HepG2 (cell line): ENCODE measurements around the gene RPS6KA2. TPM values are rescaled to one million over a fixed set of nuclear protein-coding genes. Genes with fewer than 3 reads are reported as not detected.

Experiments
- ATAC-seq: fragments of 200-7000 bp; cut with Tn5 transposase; 3 replicates; pipeline ENCODE4 v1.9.1; 2020; ENCODE audit warnings: mild to moderate bottlenecking, moderate library complexity
- BruUV-seq: library from RNA; stranded (reverse); fragments of 400-500 nt; replicated peaks from 2 replicates; lab custom pipeline; 2021; lab: Mats Ljungman, UMichigan
- CTCF ChIA-PET: fragments of 300-600 bp; formaldehyde crosslinking; extraction: SDS; loops from one replicate; lab custom pipeline; 2021; ENCODE audit warnings: low total read pairs, inconsistent platforms, low intra/inter-chr PET ratio; lab: Yijun Ruan, JAX
- POLR2A ChIA-PET: fragments of 350-600 bp; sonication (Branson Sonifier 250); formaldehyde crosslinking; loops from one replicate; lab custom pipeline; 2020; ENCODE audit warnings: antibody characterized with exemption, inconsistent platforms; lab: Yijun Ruan, JAX
- DNase-seq: peaks from one replicate; pipeline ENCODE4 v3.0.0-alpha.2; 2015; ENCODE audit warnings: low spot score
- FAIRE-seq: peaks from 3 replicates; lab custom pipeline; 2011; peaks lifted over from hg19 to GRCh38; lab: Jason Lieb, UNC
- H2AFZ ChIP-seq: one replicate; pipeline ENCODE4 v1.6.1; 2011; ENCODE audit warnings: low read length, inconsistent platforms
- H3K27ac ChIP-seq: fragments of 300-600 bp; 3 replicates; pipeline ENCODE4 v1.8.0; 2011; ENCODE audit warnings: mixed run types, mild to moderate bottlenecking, mixed read lengths, low read length, inconsistent platforms; ENCODE audit not compliant: insufficient read depth; ENCODE audit errors: extremely low read length
- H3K27me3 ChIP-seq, 2 experiments: fragments of 200-600 bp in 1 of 2; 2 replicates in 1 of 2; 3 replicates in 1 of 2; pipeline versions ENCODE4 v1.6.0 to v1.8.0; 2011; ENCODE audit warnings: low read length in 2 of 2, mild to moderate bottlenecking in 2 of 2, moderate library complexity in 2 of 2, inconsistent platforms in 1 of 2; ENCODE audit not compliant: insufficient read depth in 2 of 2, control insufficient read depth in 1 of 2
- H3K36me3 ChIP-seq, 2 experiments: fragments of 200-600 bp in 1 of 2; replicated peaks in 1 of 2; 2 replicates in 1 of 2; 3 replicates in 1 of 2; pipeline versions ENCODE4 v1.5.1 to v1.8.0; 2011; ENCODE audit warnings: low read length in 2 of 2, inconsistent platforms in 1 of 2; ENCODE audit not compliant: insufficient read depth in 2 of 2, control insufficient read depth in 1 of 2
- H3K4me1 ChIP-seq: 2 replicates; pipeline ENCODE4 v1.5.1; 2012; ENCODE audit warnings: low read length, inconsistent platforms; ENCODE audit not compliant: insufficient read depth
- H3K4me2 ChIP-seq: 2 replicates; pipeline ENCODE4 v1.6.0; 2011; ENCODE audit warnings: low read depth, low read length, inconsistent platforms
- H3K4me3 ChIP-seq, 3 experiments: fragments of 200-600 bp in 1 of 3; sonication (generic), shearing (Covaris generic) in 1 of 3; replicated peaks in 1 of 3; 2 replicates each; pipeline ENCODE4 v1.5.1; 2011 to 2016; ENCODE audit warnings: low read length in 3 of 3, inconsistent platforms in 2 of 3, low read depth in 2 of 3, mild to moderate bottlenecking in 2 of 3, control low read depth in 1 of 3, mixed read lengths in 1 of 3; ENCODE audit not compliant: insufficient read depth in 1 of 3
- H3K79me2 ChIP-seq: one replicate; pipeline ENCODE4 v1.6.1; 2011; ENCODE audit warnings: low read length, inconsistent platforms; ENCODE audit not compliant: insufficient read depth
- H3K9ac ChIP-seq: 2 replicates; pipeline ENCODE4 v1.6.0; 2011; ENCODE audit warnings: mild to moderate bottlenecking, low read depth, low read length, inconsistent platforms; ENCODE audit not compliant: insufficient read depth
- H3K9me3 ChIP-seq: 2 replicates; pipeline ENCODE4 v1.5.1; 2012; ENCODE audit warnings: mild to moderate bottlenecking, low read length
- H4K20me1 ChIP-seq: 2 replicates; pipeline ENCODE4 v1.6.0; 2011; ENCODE audit warnings: inconsistent platforms, mild to moderate bottlenecking, low read length, moderate library complexity; ENCODE audit not compliant: insufficient read depth
- CAMTA2 ChIP-seq: sonication (generic); formaldehyde crosslinking; IDR thresholded peaks from 2 replicates; pipeline ENCODE4 v1.4.0; 2020; ENCODE audit warnings: mild to moderate bottlenecking, missing genetic modification reagents, borderline replicate concordance
- EP300 ChIP-seq, 3 experiments: sonication (generic) in 1 of 3; formaldehyde crosslinking in 1 of 3; IDR thresholded peaks; 2 replicates each; pipeline versions ENCODE4 v1.5.1 to v1.6.1; 2011 to 2020; ENCODE audit warnings: low read depth in 2 of 3, low read length in 2 of 3, borderline replicate concordance in 1 of 3, improper control_type of control experiment in 1 of 3, mild to moderate bottlenecking in 1 of 3, missing genetic modification reagents in 1 of 3, moderate library complexity in 1 of 3
- FLYWCH1 ChIP-seq: sonication (generic); formaldehyde crosslinking; IDR thresholded peaks from 2 replicates; pipeline ENCODE4 v1.8.1; 2023; ENCODE audit warnings: mild to moderate bottlenecking, missing genetic modification reagents
- HINFP ChIP-seq: sonication (generic); formaldehyde crosslinking; IDR thresholded peaks from 2 replicates; pipeline ENCODE4 v1.4.0; 2020; ENCODE audit warnings: low read depth, mild to moderate bottlenecking, missing genetic modification reagents
- MED8 ChIP-seq: sonication (generic); formaldehyde crosslinking; IDR thresholded peaks from 2 replicates; pipeline ENCODE4 v1.8.1; 2023; ENCODE audit warnings: mild to moderate bottlenecking, missing genetic modification reagents; ENCODE audit not compliant: insufficient replicate concordance
- MYNN ChIP-seq: sonication (generic); formaldehyde crosslinking; IDR thresholded peaks from 2 replicates; pipeline ENCODE4 v1.4.0; 2020; ENCODE audit warnings: mild to moderate bottlenecking, low read depth, missing genetic modification reagents
- PATZ1 ChIP-seq: sonication (generic); formaldehyde crosslinking; IDR thresholded peaks from 2 replicates; pipeline ENCODE4 v1.4.0; 2020; ENCODE audit warnings: missing genetic modification reagents
- PHB2 ChIP-seq: fragments of 450-650 bp; IDR thresholded peaks from 2 replicates; pipeline ENCODE4 v1.6.1; 2018; ENCODE audit not compliant: partially characterized antibody
- TEAD2 ChIP-seq: sonication (generic); formaldehyde crosslinking; IDR thresholded peaks from 2 replicates; pipeline ENCODE4 v1.9.0; 2021; ENCODE audit warnings: missing genetic modification reagents
- ZBTB39 ChIP-seq: sonication (generic); formaldehyde crosslinking; IDR thresholded peaks from 2 replicates; pipeline ENCODE4 v1.5.0; 2020; ENCODE audit warnings: missing genetic modification reagents
- ZFP82 ChIP-seq: sonication (generic); formaldehyde crosslinking; IDR thresholded peaks from 2 replicates; pipeline ENCODE4 v1.5.1; 2020; ENCODE audit warnings: mild to moderate bottlenecking, missing genetic modification reagents, borderline replicate concordance
- ZKSCAN8 ChIP-seq: IDR thresholded peaks from 2 replicates; pipeline ENCODE4 v1.6.1; 2016; ENCODE audit warnings: borderline replicate concordance, missing genetic modification reagents, missing compliant biosample characterization
- ZMYM3 ChIP-seq: sonication (generic); formaldehyde crosslinking; IDR thresholded peaks from 2 replicates; pipeline ENCODE4 v1.5.1; 2020; ENCODE audit warnings: mild to moderate bottlenecking, missing genetic modification reagents
- ZNF280B ChIP-seq: sonication (generic); formaldehyde crosslinking; IDR thresholded peaks from 2 replicates; pipeline ENCODE4 v1.5.0; 2020; ENCODE audit warnings: missing genetic modification reagents, mild to moderate bottlenecking, borderline replicate concordance
- ZNF382 ChIP-seq: sonication (generic); formaldehyde crosslinking; IDR thresholded peaks from 2 replicates; pipeline ENCODE4 v1.5.0; 2020; ENCODE audit warnings: missing genetic modification reagents, mild to moderate bottlenecking, borderline replicate concordance
- ZNF501 ChIP-seq: sonication (generic); formaldehyde crosslinking; IDR thresholded peaks from 2 replicates; pipeline ENCODE4 v1.5.1; 2020; ENCODE audit warnings: mild to moderate bottlenecking, moderate library complexity, missing genetic modification reagents
- ZNF629 ChIP-seq: sonication (generic); formaldehyde crosslinking; conservative IDR thresholded peaks from 2 replicates; pipeline ENCODE4 v1.5.0; 2020; ENCODE audit warnings: missing genetic modification reagents
- WGBS: methylation state at CpG from one replicate; pipeline ENCODE4 v1.1.6; 2017; ENCODE audit warnings: low lambda C conversion rate; 5-methylcytosine and 5-hydroxymethylcytosine counted together
- in situ Hi-C: cut with HindIII; loops from 2 replicates; pipeline ENCODE4 v1.10.0; 2017; ENCODE audit warnings: low pct_unique_long_range_greater_than_20kb; ENCODE audit not compliant: extremely low pct_ligation_motif_present
- intact Hi-C: fragments of 100-400 bp; cut with micrococcal nuclease; formaldehyde crosslinking; loops from one replicate; pipeline ENCODE4 v1.10.0; 2022; ENCODE audit not compliant: unreplicated experiment
- polyA plus RNA-seq, 8 experiments: library from polyadenylated mRNA; depleted of rRNA in 3 of 8; stranded (reverse) in 7 of 8; unstranded in 1 of 8; fragments of >200 nt; fragmentation: Illumina TruSeq in 4 of 8; extraction: Trizol in 4 of 8; gene quantifications; 2 replicates each; pipeline versions ENCODE4 v1.2.1 to v1.2.3, GENCODE V29; 2011 to 2016; ENCODE audit warnings: low read depth in 4 of 8, missing spikeins in 1 of 8, mixed read lengths in 1 of 8; ENCODE audit not compliant: insufficient read depth in 1 of 8
- total RNA-seq, 5 experiments: library from RNA; depleted of rRNA; stranded (reverse); fragments of >200 nt; fragmentation: Illumina TruSeq; extraction: Trizol; gene quantifications; 2 replicates each; pipeline ENCODE4 v1.2.3, GENCODE V29; 2016; ENCODE audit warnings: low read depth in 1 of 5

The RPS6KA2 gene
- total and polyA plus RNA-seq, 2 of the 13 experiments (the other 11 are each of a cell fraction or from before 2014, with no cell fraction given), result 0.22 to 0.38 TPM

GRCh38 chr6:166658115-166658791 is 31.2 kb upstream of the RPS6KA2 start:
- Histone ChIP-seq H3K27ac (no peak overlapping the region), H3K9me3 (no peaks in the 10 kb centered on the region), H3K79me2 (no peaks in the 10 kb centered on the region), H3K4me3 (no peak overlapping the region), H4K20me1 (no peaks in the 10 kb centered on the region), H3K9ac (no peak overlapping the region), H3K4me1 (peaks cover 23% of the 10 kb centered on the region), H3K36me3 (no peaks in the 10 kb centered on the region), H3K27me3 (peaks cover 9 to 71% of the 10 kb centered on the region in 2 experiments; a peak in 4 of 5 replicates), H2AFZ (no peak overlapping the region), H3K4me2 (no peak overlapping the region)
- WGBS, result 36% methylated on average over 15 of the region's 19 CpGs
- BruUV-seq, result no TSS peak
- ChIA-PET CTCF (no interaction called here), POLR2A (no interaction called here)
- in situ Hi-C loops (no loop called here), intact Hi-C loops (no loop called here)
- ATAC-seq (peak; percentile 12; the same call in 1 of the 3 replicates), DNase-seq (no peak), FAIRE-seq (no peak)
- TF ChIP-seq ZMYM3 (CRISPR knock-in tag) (no peak), ZNF629 (CRISPR knock-in tag) (no peak), FLYWCH1 (CRISPR knock-in tag) (no peak), PHB2 (no peak), ZNF280B (CRISPR knock-in tag) (no peak), MYNN (CRISPR knock-in tag) (no peak), ZNF382 (CRISPR knock-in tag) (no peak), CAMTA2 (CRISPR knock-in tag) (no peak), TEAD2 (CRISPR knock-in tag) (no peak), ZKSCAN8 (CRISPR knock-in tag) (no peak), ZFP82 (CRISPR knock-in tag) (no peak), ZNF501 (CRISPR knock-in tag) (no peak), HINFP (CRISPR knock-in tag) (no peak), EP300 (IDR thresholded peaks at IDR 0.05; ENCODE audit: low read depth in 2 of 2, low read length in 2 of 2) (no peak), EP300 (CRISPR knock-in tag; IDR thresholded peaks at IDR 0.05; ENCODE audit: borderline replicate concordance) (no peak), MED8 (CRISPR knock-in tag) (no peak), PATZ1 (no peak), ZBTB39 (CRISPR knock-in tag) (no peak)
